IPS-18c (cell line): ENCODE results near the gene SLC10A2.
"Not testable (repeated sequence)": the region's sequence is repeated elsewhere in the genome, so short reads cannot be mapped to it uniquely, and the experiment has no call there.

Experiments used
- H3K4me3 ChIP-seq: 2 replicates; pipeline ENCODE4 v1.7.0; 2013; ENCODE audit warnings: low read depth, mild to moderate bottlenecking, low read length, moderate library complexity; ENCODE audit not compliant: insufficient read depth
- H3K9me3 ChIP-seq: one replicate; pipeline ENCODE4 v1.6.1; 2013; ENCODE audit warnings: mild to moderate bottlenecking, low read length, moderate library complexity; ENCODE audit not compliant: control insufficient read depth, insufficient read depth

SLC10A2 gene, protein sequence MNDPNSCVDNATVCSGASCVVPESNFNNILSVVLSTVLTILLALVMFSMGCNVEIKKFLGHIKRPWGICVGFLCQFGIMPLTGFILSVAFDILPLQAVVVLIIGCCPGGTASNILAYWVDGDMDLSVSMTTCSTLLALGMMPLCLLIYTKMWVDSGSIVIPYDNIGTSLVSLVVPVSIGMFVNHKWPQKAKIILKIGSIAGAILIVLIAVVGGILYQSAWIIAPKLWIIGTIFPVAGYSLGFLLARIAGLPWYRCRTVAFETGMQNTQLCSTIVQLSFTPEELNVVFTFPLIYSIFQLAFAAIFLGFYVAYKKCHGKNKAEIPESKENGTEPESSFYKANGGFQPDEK

DNA sequence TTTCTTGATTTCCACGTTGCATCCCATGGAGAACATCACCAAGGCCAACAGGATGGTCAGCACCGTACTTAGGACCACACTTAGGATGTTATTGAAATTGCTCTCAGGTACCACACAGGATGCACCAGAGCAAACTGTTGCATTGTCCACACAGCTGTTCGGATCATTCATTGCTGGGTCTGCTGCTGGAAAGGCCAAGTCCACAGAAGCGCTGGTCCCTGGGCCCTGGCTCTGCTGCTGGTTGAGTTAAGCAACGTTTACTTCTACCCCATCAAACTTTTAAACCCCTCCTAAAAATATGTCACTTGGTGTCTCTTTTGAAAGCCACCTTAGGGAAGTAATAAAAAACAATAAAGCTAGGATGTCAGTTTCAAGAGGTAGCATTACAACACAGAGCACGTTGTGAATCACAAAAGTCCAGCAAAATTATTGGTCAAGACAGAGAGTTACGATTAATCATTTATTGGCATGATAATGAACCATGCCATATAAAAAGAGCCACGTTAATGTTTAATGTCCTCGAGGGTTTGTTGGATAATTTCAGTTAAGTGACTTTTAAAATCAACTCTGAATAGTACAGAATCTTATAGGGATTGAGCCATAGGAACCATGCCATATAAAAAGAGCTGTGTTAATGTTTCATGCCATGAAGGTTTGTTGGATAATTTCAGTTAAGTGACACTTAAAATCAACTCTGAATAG, at the start of gene SLC10A2:
SLC10A2 (minus strand) TSS at position 339 of the 702 bp plus-strand sequence; CDS start at position 171, 168 bp downstream.
- H3K9me3 ChIP-seq, result no peaks in the 10 kb centered on the region
- no peak within 1 kb of the TSS for H3K4me3 ChIP-seq

DNA sequence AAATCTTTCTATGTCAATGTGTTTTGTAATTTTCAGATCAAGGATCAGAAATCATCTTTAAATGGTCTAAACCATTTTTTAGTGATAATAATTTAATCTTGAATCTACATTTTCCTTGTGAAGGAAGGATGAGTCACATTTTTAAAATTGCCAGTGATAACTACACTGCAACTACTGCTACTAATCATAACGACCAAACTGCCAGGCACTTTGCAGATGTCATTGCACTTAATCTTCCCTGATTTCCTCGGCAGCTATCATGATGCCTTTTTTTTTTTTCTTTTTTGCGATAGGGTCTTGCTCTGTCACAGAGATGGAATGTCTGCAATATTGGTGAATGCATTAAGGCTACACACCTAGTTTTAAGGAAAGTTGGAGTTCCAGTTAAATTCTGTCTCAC, 41.4 kb upstream of the SLC10A2 start:
- H3K9me3 ChIP-seq, result no peaks in the 10 kb centered on the region

DNA sequence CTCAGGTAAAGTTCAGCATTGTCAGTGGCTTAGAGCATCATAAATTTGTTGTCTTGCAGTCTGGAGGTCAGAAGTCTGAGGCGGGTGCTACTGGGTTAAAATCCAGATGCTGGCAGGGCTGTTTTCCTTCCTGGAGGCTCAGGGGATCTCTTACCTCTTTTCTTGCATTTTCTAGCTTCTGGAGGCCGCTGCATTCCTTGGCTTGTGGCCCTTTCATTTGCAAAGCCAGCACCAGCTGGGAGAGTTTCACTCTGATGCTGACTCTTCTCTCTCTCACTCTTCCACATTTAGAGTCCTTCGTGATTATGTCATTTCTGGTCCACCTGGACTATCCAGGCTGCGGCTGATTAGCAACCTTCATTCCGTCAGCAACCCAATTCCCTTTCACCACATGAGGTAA, 38.1 kb upstream of the SLC10A2 start:
- H3K9me3 ChIP-seq, result no peaks in the 10 kb centered on the region
- no peak overlapping the region for H3K4me3 ChIP-seq

More for the DNA sequence above, 41.4 kb upstream of the SLC10A2 start:
- H3K4me3 ChIP-seq, result no peak overlapping the region

- not testable (repeated sequence) for H3K9me3 ChIP-seq, H3K4me3 ChIP-seq
Observed at GRCh38 chr13:103103456-103103855, 37.2 kb upstream of the SLC10A2 start.

DNA sequence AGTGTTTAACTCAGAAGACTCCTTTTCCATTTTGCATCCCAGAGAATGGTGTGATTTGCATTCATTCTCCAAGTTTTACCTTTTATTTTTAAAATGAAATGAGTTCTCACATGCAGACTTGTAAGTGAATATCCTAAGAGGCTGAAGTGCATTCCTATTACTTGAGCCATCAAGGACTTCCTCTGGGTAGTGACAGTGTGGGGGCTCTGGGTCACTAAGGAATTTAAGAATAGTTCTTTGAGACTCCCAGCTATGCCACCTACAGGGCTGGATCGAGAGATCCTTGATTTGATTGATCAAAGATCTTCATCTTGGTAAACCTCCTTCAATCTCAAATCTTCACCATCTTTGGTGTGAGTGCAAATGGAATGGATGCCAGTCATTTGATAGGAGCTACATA, 36.3 kb upstream of the SLC10A2 start:
- H3K9me3 ChIP-seq, result no peaks in the 10 kb centered on the region

DNA sequence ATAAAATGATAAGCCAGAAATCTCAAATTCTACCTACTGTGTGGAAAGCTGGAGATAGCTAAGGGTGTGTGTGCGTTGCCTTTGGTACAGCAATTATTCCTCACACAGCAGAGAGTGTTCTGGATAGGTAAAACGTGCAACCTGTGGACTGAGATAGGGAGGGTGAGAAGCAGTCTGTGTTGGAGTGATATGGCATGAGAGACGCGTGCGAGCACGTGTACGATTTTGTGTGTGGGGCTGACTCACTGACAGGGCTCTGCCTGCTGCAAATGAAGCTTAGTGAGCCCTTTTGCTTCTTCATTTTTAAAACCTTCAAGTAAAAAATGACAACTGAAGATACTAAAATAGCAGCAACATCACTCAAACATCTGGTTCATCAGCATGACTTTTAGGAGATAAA, 35.7 kb upstream of the SLC10A2 start:
- Histone ChIP-seq H3K9me3 (no peaks in the 10 kb centered on the region), H3K4me3 (no peak overlapping the region)

More for the DNA sequence above, 36.3 kb upstream of the SLC10A2 start:
- no peak overlapping the region for H3K4me3 ChIP-seq

DNA sequence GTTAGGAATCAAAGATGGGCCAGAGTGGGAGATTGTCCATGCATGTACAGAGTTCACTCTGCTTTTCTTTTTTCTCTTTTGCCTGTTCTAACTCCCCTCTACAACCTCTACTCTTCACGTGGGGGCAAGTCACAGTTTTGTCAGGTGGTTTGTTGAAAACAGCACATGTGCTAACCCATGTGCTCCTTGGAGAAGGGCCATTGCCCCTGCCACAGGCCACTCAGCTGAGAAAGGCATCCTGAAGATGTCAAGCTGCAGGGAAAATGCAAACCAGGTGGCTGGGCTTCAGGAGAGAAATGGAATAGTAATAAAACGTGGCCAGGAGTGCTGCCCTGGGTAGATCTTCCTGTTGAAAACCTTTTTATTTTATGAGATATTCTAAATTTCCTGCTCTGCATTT, 35.3 kb upstream of the SLC10A2 start:
- Histone ChIP-seq H3K9me3 (no peaks in the 10 kb centered on the region), H3K4me3 (no peak overlapping the region)

DNA sequence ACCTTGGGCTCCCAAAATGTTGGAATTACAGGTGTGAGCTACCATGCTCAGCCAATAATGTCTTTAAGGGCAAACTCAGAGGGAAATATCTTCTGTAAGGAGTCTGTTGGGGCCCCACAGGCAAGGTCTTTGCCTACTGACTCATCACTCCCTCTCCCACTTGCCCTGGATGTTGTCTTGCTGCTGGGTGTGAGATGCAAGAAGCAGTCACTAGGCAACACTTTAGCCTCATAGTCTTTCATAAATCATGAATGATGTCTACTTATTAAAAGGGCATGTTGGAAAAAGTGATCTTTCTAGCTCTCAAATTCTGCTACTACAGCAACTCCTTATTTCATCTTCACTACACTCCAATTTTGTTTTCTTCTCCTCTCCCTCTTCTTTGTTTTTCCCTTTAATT, 34.6 kb upstream of the SLC10A2 start:
- Histone ChIP-seq H3K4me3 (no peak overlapping the region), H3K9me3 (no peaks in the 10 kb centered on the region)

DNA sequence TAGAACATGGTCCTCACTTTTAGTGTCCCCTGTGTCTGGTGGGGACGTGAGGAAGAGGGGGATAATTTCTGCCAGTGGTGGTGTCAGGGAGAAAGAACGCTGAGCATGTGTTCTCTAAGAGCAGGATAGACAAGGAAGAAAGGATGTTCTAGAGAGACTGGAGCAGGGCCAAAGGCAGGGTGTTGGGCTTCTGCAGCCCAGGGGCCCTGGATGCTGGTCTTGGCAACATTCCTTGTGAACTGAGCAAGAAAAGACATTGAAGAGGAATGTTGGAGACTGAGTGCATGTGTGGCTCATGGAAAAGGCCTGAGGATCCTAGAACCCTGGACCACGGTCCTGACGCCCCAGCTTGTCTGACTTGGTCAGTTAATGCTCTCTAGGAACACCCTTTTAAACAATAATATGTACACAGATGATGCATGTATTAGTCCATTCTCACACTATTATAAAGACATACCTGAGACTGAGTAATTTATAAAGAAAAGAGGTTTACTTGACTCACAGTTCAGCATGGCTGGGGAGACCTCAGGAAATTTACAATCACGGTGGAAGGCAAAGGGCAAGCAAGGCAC, 33.6 kb upstream of the SLC10A2 start:
- Histone ChIP-seq H3K9me3 (no peaks in the 10 kb centered on the region), H3K4me3 (no peak overlapping the region)

GRCh38 chr13:103098535-103098934, 32.3 kb upstream of the SLC10A2 start:
- H3K9me3 ChIP-seq, result peaks cover under 1% of the 10 kb centered on the region
- H3K4me3 ChIP-seq, result no peak overlapping the region

DNA sequence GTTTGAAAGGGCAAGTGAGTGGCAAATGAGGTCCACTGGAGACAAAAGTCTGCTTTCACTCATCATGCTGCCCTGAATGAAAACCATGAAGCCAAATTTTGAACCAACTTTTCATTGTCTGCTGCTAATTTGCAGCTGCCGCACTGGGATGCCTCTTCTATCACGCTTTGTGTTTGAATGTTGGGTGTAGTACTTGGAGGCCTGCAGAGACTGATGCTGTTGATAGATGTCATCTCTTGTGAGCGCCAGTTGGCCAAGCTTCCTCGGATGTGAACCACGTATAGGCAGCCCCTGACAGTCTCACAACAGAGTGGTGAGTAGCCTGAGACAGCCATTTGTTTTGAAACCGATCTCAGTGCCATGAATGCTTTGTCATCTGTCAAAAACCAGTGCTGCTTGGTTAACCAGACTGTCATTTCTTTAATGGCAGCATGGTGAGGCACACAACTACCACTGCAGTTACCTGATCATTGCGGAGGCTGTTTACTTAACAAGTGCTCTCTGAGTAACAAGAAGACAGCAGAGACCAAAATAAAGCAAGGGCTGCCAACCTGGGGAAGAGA, 31.2 kb upstream of the SLC10A2 start:
- H3K4me3 ChIP-seq, result no peak overlapping the region
- peaks cover 4% of the 10 kb centered on the region for H3K9me3 ChIP-seq

- not testable (repeated sequence) for H3K9me3 ChIP-seq, H3K4me3 ChIP-seq
Observed at GRCh38 chr13:103093649-103094048, 27.4 kb upstream of the SLC10A2 start.

DNA sequence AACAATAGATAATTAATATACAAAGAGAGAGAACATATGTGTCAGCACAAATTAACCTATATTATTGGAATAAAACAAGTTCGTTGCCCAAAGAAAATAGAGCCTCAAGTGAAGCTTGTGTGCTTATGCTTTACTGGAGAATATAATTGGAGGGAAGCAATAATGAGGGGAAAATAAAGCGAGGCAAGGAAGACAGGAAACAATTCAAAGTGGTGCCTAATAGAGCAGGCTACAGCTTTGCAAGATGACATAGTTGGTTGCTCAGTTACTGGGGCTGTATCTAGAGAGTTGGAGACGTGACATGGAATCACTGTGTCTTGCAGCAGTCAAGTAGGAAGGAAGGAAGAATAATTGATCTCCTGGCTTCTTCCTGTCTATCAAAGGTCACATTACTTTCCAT, 21.1 kb upstream of the SLC10A2 start:
- H3K9me3 ChIP-seq, result no peaks in the 10 kb centered on the region
- no peak overlapping the region for H3K4me3 ChIP-seq

GRCh38 chr13:103081435-103081834, 15.2 kb upstream of the SLC10A2 start:
- Histone ChIP-seq H3K4me3 (no peak overlapping the region), H3K9me3 (no peaks in the 10 kb centered on the region)

GRCh38 chr13:103078158-103078557, 11.9 kb upstream of the SLC10A2 start:
- no peaks in the 10 kb centered on the region for H3K9me3 ChIP-seq
- no peak overlapping the region for H3K4me3 ChIP-seq

DNA sequence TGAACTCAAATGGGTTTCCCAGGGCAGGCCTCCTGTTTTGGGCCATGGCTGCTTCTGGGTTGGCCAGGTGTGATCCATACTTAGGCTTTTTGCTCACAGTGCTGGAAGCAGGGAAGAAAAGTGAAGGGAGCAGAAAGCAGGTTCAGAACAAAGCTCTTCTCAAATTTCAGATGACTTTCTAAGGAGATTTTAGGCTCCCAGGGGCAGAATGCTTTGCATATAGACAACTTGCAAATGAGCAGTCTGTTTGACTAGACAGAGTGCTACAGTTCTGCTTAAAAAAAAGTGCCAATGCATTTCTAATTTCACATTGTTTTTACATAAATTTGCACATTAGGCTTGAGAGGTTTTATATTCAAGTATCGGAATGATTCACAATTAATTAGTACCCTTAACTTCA, 2.6 kb upstream of the SLC10A2 start:
- Histone ChIP-seq H3K4me3 (0 out of 2 replicates have a peak overlapping the region, but pooled peaks have one; percentile 5), H3K9me3 (no peaks in the 10 kb centered on the region)

- Histone ChIP-seq H3K9me3 (no peaks in the 10 kb centered on the region), H3K4me3 (no peak overlapping the region)
Observed at GRCh38 chr13:103067751-103068555, 1.7 kb upstream of the SLC10A2 start.
